Trophoblast cell (in vitro differentiated cells and primary cell): ENCODE measurements around the gene PRXL2C.

Source experiments
- DNase-seq, 2 donors: peaks; one replicate each; pipeline ENCODE4 v3.0.0-alpha.2; 2016
- H2AFZ ChIP-seq: 2 replicates; pipeline ENCODE4 v1.6.1; 2013; ENCODE audit warnings: low read length, moderate library complexity, mild to moderate bottlenecking; ENCODE audit not compliant: insufficient read depth, poor library complexity
- H2AK5ac ChIP-seq: 2 replicates; pipeline ENCODE4 v1.6.1; 2013; ENCODE audit warnings: mild to moderate bottlenecking, low read length
- H2BK120ac ChIP-seq: 2 replicates; pipeline ENCODE4 v1.6.1; 2013; ENCODE audit warnings: low read length, mild to moderate bottlenecking, moderate library complexity; ENCODE audit not compliant: insufficient read depth, poor library complexity
- H2BK12ac ChIP-seq: 2 replicates; pipeline ENCODE4 v1.6.1; 2013; ENCODE audit warnings: mild to moderate bottlenecking, low read length, moderate library complexity
- H2BK5ac ChIP-seq: 2 replicates; pipeline ENCODE4 v1.6.1; 2013; ENCODE audit warnings: low read length, low read depth, moderate library complexity, mild to moderate bottlenecking; ENCODE audit not compliant: poor library complexity
- H3K14ac ChIP-seq: 2 replicates; pipeline ENCODE4 v1.6.1; 2013; ENCODE audit warnings: mild to moderate bottlenecking, low read length
- H3K18ac ChIP-seq: 2 replicates; pipeline ENCODE4 v1.6.1; 2013; ENCODE audit warnings: mild to moderate bottlenecking, low read length
- H3K23ac ChIP-seq: 2 replicates; pipeline ENCODE4 v1.6.1; 2013; ENCODE audit warnings: low read length
- H3K27ac ChIP-seq: 2 replicates; pipeline ENCODE4 v1.5.1; 2013; ENCODE audit warnings: low read depth, mild to moderate bottlenecking, inconsistent platforms, low read length, moderate library complexity
- H3K27me3 ChIP-seq: 2 replicates; pipeline ENCODE4 v1.6.1; 2013; ENCODE audit warnings: inconsistent platforms, mild to moderate bottlenecking, low read length, moderate library complexity; ENCODE audit not compliant: insufficient read depth
- H3K36me3 ChIP-seq, 2 experiments: 1 replicate in 1 of 2; 2 replicates in 1 of 2; pipeline ENCODE4 v1.6.1; 2013; ENCODE audit warnings: low read length in 2 of 2, mild to moderate bottlenecking in 2 of 2, moderate library complexity in 1 of 2; ENCODE audit not compliant: insufficient read depth in 2 of 2, control insufficient read depth in 1 of 2
- H3K4ac ChIP-seq: 2 replicates; pipeline ENCODE4 v1.6.1; 2013; ENCODE audit warnings: low read depth, mild to moderate bottlenecking, low read length, moderate library complexity
- H3K4me1 ChIP-seq, 2 experiments: 1 replicate in 1 of 2; 2 replicates in 1 of 2; pipeline ENCODE4 v1.6.1; 2013; ENCODE audit warnings: low read length in 2 of 2, mild to moderate bottlenecking in 2 of 2, moderate library complexity in 1 of 2; ENCODE audit not compliant: insufficient read depth in 2 of 2, control insufficient read depth in 1 of 2
- H3K4me2 ChIP-seq: 2 replicates; pipeline ENCODE4 v1.6.1; 2013; ENCODE audit warnings: inconsistent platforms, mild to moderate bottlenecking, low read length, moderate library complexity
- H3K4me3 ChIP-seq: 2 replicates; pipeline ENCODE4 v1.5.1; 2013; ENCODE audit warnings: mild to moderate bottlenecking, low read depth, low read length, inconsistent platforms
- H3K79me1 ChIP-seq: one replicate; pipeline ENCODE4 v1.6.1; 2013; ENCODE audit warnings: low read length
- H3K79me2 ChIP-seq: 2 replicates; pipeline ENCODE4 v1.6.1; 2013; ENCODE audit warnings: low read length, mild to moderate bottlenecking; ENCODE audit not compliant: control insufficient read depth, insufficient read depth, poor library complexity
- H3K9ac ChIP-seq: 2 replicates; pipeline ENCODE4 v1.6.1; 2013; ENCODE audit warnings: mild to moderate bottlenecking, low read length
- H3K9me3 ChIP-seq: 2 replicates; pipeline ENCODE4 v1.6.1; 2013; ENCODE audit warnings: low read depth, mild to moderate bottlenecking, control low read depth, inconsistent platforms, low read length; ENCODE audit not compliant: insufficient read depth
- H4K12ac ChIP-seq: 2 replicates; pipeline ENCODE4 v1.6.1; 2013; ENCODE audit warnings: low read depth, mild to moderate bottlenecking, low read length, moderate library complexity
- H4K8ac ChIP-seq: 2 replicates; pipeline ENCODE4 v1.6.1; 2013; ENCODE audit warnings: low read depth, mild to moderate bottlenecking, low read length, moderate library complexity
- H4K91ac ChIP-seq: one replicate; pipeline ENCODE4 v1.6.1; 2013; ENCODE audit warnings: low read depth, mild to moderate bottlenecking, low read length, moderate library complexity
- WGBS: extraction: QIAGEN DNeasy Blood & Tissue Kit; methylation state at CpG from one replicate; pipeline ENCODE4 v1.1.7; 2013; ENCODE audit warnings: missing lambda C conversion rate; ENCODE audit not compliant: insufficient read length, insufficient coverage; ENCODE audit errors: extremely low coverage; 5-methylcytosine and 5-hydroxymethylcytosine counted together

PRXL2C gene

GRCh38 chr9:96654450-96655197, 493 bp downstream of the PRXL2C start:
- Histone ChIP-seq H3K4ac (peak overlapping the region; percentile 60), H3K18ac (peak overlapping the region; percentile 76), H3K79me1 (peaks cover 9% of the 10 kb centered on the region), H3K4me3 (peak overlapping the region; percentile 84), H3K27ac (peak overlapping the region; percentile 83), H4K8ac (peak overlapping the region; percentile 44), H2AFZ (peak overlapping the region; percentile 72), H2AK5ac (no peak overlapping the region), H3K36me3 (peaks cover 1 to 2% of the 10 kb centered on the region in 2 experiments), H3K23ac (no peak overlapping the region), H2BK5ac (peak overlapping the region; percentile 22), H4K12ac (no peak overlapping the region), H2BK120ac (peak overlapping the region; percentile 64), H2BK12ac (peak overlapping the region; percentile 16), H3K4me1 (no peaks in the 10 kb centered on the region), H4K91ac (peak overlapping the region; percentile 86), H3K27me3 (no peaks in the 10 kb centered on the region), H3K14ac (peak overlapping the region; percentile 72), H3K79me2 (peaks cover 5% of the 10 kb centered on the region), H3K9ac (peak overlapping the region; percentile 75), H3K4me2 (peak overlapping the region; percentile 94), H3K9me3 (no peaks in the 10 kb centered on the region)
- no CpG with 5 or more reads among the region's 74 CpGs for WGBS
- peak; percentile 66 to 74 for DNase-seq

- DNase-seq: peak in 1 of 2 donors; percentile 30
- Histone ChIP-seq H3K79me1 (peaks cover 9% of the 10 kb centered on the region), H2BK5ac (no peak overlapping the region), H2AFZ (no peak overlapping the region), H3K27me3 (no peaks in the 10 kb centered on the region), H3K27ac (no peak overlapping the region), H2BK120ac (no peak overlapping the region), H4K12ac (no peak overlapping the region), H4K8ac (no peak overlapping the region), H3K79me2 (peaks cover 5% of the 10 kb centered on the region), H3K36me3 (peaks cover 1 to 5% of the 10 kb centered on the region in 2 experiments), H3K4me3 (no peak overlapping the region), H3K9ac (no peak overlapping the region), H3K9me3 (no peaks in the 10 kb centered on the region), H3K4ac (no peak overlapping the region), H3K23ac (no peak overlapping the region), H3K14ac (no peak overlapping the region), H3K4me1 (no peaks in the 10 kb centered on the region), H4K91ac (no peak overlapping the region), H3K18ac (no peak overlapping the region), H2AK5ac (no peak overlapping the region), H2BK12ac (no peak overlapping the region), H3K4me2 (no peak overlapping the region)
Measured at GRCh38 chr9:96651626-96652025, 3.5 kb downstream of the PRXL2C start.

DNA sequence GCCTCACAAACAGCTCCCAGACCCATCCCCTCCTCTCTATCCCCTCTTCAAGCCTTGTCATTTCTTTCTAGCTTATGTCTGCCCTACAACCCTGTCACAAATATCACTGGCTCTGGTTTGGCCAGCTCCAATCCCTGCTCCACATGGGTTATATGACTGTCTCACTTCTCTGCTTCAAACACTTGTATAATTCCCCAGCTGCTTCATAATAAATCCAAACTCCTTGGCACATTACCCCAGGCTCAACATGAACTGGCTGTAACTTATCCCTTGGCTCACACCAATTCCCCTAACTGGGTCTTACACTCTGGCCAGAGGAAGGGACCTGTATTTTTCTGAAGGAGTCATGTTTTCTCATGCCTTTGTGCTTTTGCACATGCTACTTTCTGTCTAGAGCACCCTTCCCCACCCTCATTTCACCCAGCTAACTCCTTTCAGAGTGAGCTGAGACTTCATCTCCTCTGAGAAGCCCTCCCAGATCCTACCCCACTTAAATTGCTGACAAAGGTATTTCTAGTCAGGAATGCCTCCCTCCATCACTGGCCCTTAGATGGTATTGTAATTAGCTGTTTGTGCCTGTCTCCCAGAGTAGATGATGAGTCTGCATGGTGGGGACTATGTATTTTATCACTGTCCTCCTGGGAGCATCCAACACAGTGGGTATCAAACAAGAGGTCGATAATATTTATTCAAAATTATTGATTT, 5.3 kb downstream of the PRXL2C start:
- no peaks in the 10 kb centered on the region for H3K9me3 ChIP-seq
- H4K91ac ChIP-seq: no peak overlapping the region
- no peak for DNase-seq
- H2BK5ac ChIP-seq: no peak overlapping the region
- H3K79me2 ChIP-seq: peaks cover 1% of the 10 kb centered on the region
- no peak overlapping the region for H3K27ac ChIP-seq
- H2AK5ac ChIP-seq: no peak overlapping the region
- no peak overlapping the region for H4K8ac ChIP-seq
- no peak overlapping the region for H3K4me3 ChIP-seq
- no peak overlapping the region for H2BK120ac ChIP-seq
- no CpG with 5 or more reads among the region's 1 CpG for WGBS
- no peak overlapping the region for H3K4ac ChIP-seq
- H3K14ac ChIP-seq: no peak overlapping the region
- H3K18ac ChIP-seq: no peak overlapping the region
- no peak overlapping the region for H2AFZ ChIP-seq
- peaks cover 3% of the 10 kb centered on the region for H3K79me1 ChIP-seq
- H3K4me1 ChIP-seq: no peaks in the 10 kb centered on the region
- H3K23ac ChIP-seq: no peak overlapping the region
- H2BK12ac ChIP-seq: no peak overlapping the region
- no peak overlapping the region for H3K9ac ChIP-seq
- no peak overlapping the region for H4K12ac ChIP-seq
- H3K4me2 ChIP-seq: no peak overlapping the region
- H3K36me3 ChIP-seq: peaks cover 8 to 9% of the 10 kb centered on the region in 2 experiments
- no peaks in the 10 kb centered on the region for H3K27me3 ChIP-seq

DNA sequence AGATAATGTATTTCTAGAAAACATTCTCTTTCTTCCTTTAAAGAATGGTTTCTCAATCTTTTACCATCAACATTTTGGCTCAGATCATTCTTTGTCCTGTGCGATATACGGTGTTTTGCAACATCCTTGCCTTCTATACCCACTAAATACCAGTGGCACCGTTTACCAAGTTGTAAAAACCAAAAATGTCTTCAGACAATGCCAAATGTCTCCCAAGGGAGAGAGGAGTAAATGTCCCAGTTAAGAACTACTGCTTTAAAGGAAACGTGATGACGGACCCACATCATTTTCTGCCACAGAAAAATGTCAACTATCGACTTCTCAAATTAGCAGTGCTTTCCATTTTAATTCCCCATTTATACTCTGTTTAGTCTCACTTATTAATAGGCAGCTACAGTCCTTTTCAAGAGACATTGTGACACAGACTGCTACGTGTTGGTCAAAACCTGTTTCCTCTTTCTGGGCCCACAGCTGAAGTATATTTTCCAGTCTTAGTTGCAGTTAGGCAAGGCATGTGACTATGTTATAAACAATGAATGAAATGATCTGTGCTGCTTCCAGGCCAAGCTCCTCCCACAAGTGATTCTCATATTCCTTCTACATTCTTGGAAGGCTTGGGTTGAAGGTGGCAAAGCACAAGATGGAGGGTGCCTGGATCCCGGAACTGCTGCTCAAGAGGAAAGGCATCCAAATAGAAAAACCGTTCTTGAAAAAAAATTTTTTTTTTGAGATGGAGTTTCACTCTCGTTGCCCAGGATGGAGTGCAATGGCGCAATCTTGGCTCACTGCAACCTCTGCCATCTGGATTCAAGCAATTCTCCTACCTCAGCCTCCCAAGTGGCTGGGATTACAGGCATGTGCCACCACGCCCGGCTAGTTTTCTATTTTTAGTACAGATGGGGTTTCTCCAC, 8.8 kb downstream of the PRXL2C start:
- Histone ChIP-seq H3K79me2 (no peaks in the 10 kb centered on the region), H3K23ac (no peak overlapping the region), H3K14ac (no peak overlapping the region), H3K9ac (no peak overlapping the region), H3K4me3 (no peak overlapping the region), H3K36me3 (peaks cover 7 to 12% of the 10 kb centered on the region in 2 experiments), H2BK5ac (no peak overlapping the region), H3K4me2 (no peak overlapping the region), H3K18ac (no peak overlapping the region), H2BK12ac (no peak overlapping the region), H4K8ac (no peak overlapping the region), H3K27me3 (no peaks in the 10 kb centered on the region), H3K4ac (no peak overlapping the region), H4K12ac (no peak overlapping the region), H2AFZ (no peak overlapping the region), H4K91ac (no peak overlapping the region), H2AK5ac (no peak overlapping the region), H3K27ac (no peak overlapping the region), H3K4me1 (no peaks in the 10 kb centered on the region), H2BK120ac (no peak overlapping the region), H3K79me1 (no peaks in the 10 kb centered on the region), H3K9me3 (no peaks in the 10 kb centered on the region)
- peak; percentile 61 to 77 for DNase-seq
- WGBS: no CpG with 5 or more reads among the region's 13 CpGs
